ENCODE measurements around the gene UBR2.

DNA sequence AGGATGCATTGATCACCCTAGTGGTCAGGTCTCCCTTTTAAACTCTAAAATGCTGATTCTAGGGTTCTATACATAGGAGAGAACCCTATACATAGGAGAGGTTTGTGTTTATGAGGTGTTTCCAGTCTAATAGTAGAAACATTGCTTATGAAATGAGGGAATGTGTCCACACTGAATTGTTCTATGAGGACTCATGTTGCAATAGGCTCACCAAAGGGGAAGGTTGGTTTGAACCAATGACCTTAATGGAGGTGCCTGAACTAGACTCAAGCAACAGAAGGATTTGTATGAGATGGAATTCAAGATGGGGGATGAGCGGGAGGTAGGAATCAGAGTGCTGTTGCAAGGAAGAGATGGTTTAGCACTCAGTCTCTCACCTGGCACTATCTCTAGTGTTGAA is 33.5 kb upstream of the UBR2 start:
- TF ChIP-seq POLR2AphosphoS5 (IDR thresholded peaks at IDR 0.05; ENCODE audit: low read depth, low read length) (no peak), REST (IDR thresholded peaks at IDR 0.05; ENCODE audit: insufficient read depth in 1 of 2, low read depth in 2 of 2, low read length in 2 of 2) (no peak), FOXP2 (optimal IDR thresholded peaks at IDR 0.05; ENCODE audit: borderline replicate concordance, extremely low read depth, extremely low read length, insufficient read depth) (no peak), TAF1 (IDR thresholded peaks at IDR 0.05; ENCODE audit: borderline replicate concordance, insufficient read depth, low read length) (no peak)
